Retinal pigment epithelial cell (primary cell): Measurements from ENCODE around the gene PTPN1.

Experiments used
- DNase-seq: peaks from one replicate; pipeline ENCODE4 v3.0.0-alpha.2; 2010; ENCODE audit warnings: low read depth
- H3K4me3 ChIP-seq: 2 replicates; pipeline ENCODE4 v1.5.1; 2011; ENCODE audit warnings: mild to moderate bottlenecking, low read length, control low read depth, moderate library complexity
- TF ChIP-seq, protein P1 (sequence below): conservative IDR thresholded peaks from 2 replicates; pipeline ENCODE4 v1.5.1; 2011; ENCODE audit warnings: low read depth, low read length, control low read depth, inconsistent platforms

The PTPN1 gene

DNA sequence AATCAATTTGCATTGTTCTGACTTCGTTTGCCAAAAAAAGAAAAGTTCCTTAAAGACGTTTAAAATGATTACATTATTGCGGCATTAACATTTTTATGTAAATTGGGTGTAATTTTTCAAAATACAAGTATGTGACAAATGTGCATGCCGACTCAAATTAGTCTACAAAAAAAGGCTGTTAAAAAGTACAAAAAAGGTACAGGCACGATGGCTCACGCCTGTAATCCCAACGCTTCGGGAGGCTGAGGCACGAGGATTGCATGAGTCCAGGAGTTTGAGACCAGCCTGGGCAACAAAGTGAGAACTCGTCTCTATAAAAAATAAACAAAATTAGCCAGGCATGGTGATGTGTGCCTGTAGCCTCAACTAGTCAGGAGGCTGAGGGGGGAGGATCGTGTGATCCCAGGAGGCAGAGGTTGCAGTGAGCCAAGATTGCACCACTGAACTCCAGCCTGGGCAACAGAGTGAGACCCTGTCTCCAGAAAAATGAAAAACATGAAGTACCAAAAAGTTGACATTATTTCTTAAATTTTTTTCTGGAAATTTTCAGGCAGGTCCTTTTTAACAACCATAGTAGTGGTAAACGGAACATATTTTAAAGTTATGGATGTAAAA, 90.2 kb downstream of the PTPN1 start:
- TF ChIP-seq, protein P1, sequence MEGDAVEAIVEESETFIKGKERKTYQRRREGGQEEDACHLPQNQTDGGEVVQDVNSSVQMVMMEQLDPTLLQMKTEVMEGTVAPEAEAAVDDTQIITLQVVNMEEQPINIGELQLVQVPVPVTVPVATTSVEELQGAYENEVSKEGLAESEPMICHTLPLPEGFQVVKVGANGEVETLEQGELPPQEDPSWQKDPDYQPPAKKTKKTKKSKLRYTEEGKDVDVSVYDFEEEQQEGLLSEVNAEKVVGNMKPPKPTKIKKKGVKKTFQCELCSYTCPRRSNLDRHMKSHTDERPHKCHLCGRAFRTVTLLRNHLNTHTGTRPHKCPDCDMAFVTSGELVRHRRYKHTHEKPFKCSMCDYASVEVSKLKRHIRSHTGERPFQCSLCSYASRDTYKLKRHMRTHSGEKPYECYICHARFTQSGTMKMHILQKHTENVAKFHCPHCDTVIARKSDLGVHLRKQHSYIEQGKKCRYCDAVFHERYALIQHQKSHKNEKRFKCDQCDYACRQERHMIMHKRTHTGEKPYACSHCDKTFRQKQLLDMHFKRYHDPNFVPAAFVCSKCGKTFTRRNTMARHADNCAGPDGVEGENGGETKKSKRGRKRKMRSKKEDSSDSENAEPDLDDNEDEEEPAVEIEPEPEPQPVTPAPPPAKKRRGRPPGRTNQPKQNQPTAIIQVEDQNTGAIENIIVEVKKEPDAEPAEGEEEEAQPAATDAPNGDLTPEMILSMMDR, result no peak
- DNase-seq, result no peak
- H3K4me3 ChIP-seq, result no peak overlapping the region

DNA sequence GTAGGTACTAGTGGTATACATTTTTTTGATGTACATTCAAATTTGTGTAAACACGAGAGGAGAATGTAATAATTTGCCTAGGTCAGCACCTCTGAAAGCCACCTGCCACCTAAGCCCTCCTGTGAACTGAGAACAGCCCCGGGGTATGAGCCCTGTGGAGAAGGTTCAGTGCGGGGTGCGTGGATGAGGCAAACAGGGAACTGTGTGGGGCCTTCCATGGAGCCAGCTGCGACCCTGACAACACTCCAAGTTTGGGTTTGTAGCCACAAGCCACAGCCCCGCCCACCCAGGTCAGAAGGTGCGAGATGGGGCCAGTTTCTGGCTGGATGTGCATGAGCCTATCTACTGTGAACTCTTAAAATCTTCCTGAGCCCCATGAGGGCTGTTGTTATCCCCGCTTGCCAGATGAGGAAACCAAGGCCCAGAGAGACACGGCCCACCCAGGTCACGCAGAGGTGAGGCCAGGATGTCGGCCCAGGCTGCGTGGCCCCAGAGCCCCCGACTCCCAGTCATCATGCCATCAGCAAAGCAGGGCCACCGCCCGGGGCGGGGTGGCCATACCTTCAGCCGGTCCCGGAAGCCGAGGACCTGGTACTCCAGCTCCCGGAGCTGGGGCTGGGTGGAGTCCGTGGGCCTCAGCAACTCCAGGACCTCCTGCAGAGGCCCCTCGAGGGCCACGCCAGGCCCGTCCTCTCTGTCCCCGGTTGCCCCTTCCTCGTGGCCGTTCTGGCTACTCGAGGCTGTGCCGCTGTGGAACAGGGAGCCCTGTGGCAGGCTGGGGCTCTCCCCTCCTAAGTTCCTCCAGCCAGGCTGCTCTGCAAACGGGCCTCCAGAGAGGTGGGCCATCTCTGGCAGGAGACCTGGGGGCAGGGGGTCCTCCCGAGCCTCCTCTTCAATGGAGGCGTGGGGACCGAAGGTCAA, 91.6 kb downstream of the PTPN1 start:
- TF ChIP-seq, protein P1, result no peak
- H3K4me3 ChIP-seq, result no peak overlapping the region
- no peak for DNase-seq

DNA sequence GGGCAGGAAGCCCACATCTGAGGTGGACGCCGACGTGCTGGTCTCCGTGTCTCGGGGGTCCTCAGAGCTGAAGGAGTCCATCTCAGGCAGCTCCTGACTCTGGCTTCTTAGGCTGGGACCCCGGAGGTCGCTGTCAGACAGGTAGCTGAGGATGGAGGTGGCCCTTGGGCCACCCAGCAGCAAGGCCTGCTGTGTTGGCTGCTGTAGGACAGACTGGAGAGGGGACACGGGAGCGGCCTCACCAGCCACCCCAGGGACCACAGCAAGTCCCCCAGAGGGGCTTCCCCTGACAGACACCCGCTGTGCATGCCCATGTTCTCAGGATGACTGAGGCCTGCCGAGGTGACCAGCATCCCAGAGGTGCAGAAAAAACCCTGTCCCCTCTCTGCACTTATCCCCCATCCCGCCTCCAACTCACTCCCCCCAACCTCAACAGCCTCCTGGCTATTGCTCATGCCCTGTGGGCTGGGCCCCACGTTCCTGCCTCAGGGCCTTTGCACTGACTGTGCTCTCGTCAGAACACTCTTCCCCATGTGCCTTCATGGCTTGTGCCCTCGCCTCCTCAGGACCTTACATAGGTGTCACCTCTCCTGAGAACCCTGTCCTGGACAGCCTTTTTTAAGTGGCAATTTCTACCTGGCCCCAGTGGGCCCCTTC, 92.4 kb downstream of the PTPN1 start:
- TF ChIP-seq, protein P1, result no peak
- H3K4me3 ChIP-seq, result no peak overlapping the region
- DNase-seq, result no peak

DNA sequence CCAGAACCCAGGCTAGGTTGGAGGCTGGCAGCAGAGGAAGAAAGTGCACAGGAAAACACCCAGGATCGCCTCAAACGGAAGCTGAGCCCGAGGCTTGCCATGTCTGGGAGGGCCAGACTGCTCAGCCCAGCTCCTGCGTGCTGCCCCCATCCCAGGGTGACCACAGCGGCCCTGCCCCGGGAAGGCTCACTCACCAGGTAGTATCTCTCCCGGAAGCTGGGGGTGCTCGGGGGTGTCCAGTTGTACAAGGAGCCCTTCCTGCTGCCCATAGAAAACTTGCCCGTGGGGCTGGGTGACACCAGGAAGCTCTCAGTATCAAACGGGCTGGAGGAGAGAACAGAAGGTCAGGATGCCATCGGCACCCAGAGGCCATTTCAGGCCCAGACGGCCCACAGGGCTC, 94.3 kb downstream of the PTPN1 start:
- no peak overlapping the region for H3K4me3 ChIP-seq
- DNase-seq, result no peak
- TF ChIP-seq, protein P1, result no peak

DNA sequence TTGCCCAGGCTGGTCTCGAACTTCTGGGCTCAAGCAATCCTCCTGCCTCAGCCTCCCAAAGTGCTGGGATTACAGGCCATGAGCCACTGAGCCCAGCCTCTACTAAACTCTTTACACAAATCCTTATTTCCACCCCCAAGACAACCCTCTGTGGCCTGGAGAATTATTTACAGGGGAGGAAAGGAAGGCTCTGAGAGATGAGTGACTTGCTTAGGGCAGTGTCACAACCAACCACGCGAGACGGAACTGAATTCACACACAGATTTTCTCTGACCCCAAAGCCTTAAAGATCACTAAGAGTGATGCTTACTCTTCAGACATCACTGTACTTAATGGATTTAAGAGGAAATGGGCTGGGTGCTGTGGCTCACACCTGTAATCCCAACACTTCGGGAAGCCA, 95.0 kb downstream of the PTPN1 start:
- no peak overlapping the region for H3K4me3 ChIP-seq
- TF ChIP-seq, protein P1, result no peak
- DNase-seq, result no peak

DNA sequence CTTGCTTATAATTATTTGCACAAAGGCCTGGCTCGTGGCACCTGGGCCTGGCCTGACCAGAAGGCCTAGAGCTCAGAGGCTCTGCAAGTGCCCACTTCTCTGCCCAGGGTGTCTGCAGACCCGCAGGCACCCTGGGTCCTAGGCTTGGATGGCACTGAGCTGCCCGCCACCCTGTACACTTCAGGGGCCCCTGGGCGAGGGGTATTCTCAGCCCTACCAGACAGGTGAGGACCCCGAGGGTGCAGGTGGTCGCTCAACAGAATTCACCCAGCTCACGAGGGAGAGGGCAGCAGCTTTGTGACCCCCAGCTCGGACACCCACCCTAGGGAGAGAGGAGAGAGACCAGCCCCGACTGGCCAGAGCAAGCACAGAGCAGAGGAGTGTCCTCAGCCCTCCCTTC, 97.3 kb downstream of the PTPN1 start:
- TF ChIP-seq, protein P1, result no peak
- no peak overlapping the region for H3K4me3 ChIP-seq
- DNase-seq, result no peak
